ENCODE data around the gene ADAM21.

GRCh38 chr14:70416725-70417349 is 35.1 kb upstream of the ADAM21 start, which contains the start of gene SYNJ2BP:
- TF ChIP-seq CTCF (IDR thresholded peaks at IDR 0.05; ENCODE audit: low read depth, low read length) (no peak), MYC (IDR thresholded peaks at IDR 0.05; ENCODE audit: low read depth, low read length) (no peak)
